MM.1S (cell line): ENCODE data around the gene DCPS.

Source experiments
- EZH2 ChIP-seq: fragments of 300-600 bp; sonication (generic); optimal IDR thresholded peaks from 2 replicates; pipeline ENCODE3; 2017; ENCODE audit warnings: low read depth, mild to moderate bottlenecking, antibody characterized with exemption, low read length, mixed read lengths
- EZH2phosphoT487 ChIP-seq: fragments of 300-600 bp; sonication (generic); IDR thresholded peaks from 2 replicates; pipeline ENCODE4 v1.6.1; 2018; ENCODE audit warnings: antibody characterized with exemption, low read length
- TF ChIP-seq, protein P1 (sequence below): fragments of 300-600 bp; sonication (generic); IDR thresholded peaks from 2 replicates; pipeline ENCODE4 v1.5.1; 2016; ENCODE audit warnings: antibody characterized with exemption, low read length, mixed read lengths

DNA sequence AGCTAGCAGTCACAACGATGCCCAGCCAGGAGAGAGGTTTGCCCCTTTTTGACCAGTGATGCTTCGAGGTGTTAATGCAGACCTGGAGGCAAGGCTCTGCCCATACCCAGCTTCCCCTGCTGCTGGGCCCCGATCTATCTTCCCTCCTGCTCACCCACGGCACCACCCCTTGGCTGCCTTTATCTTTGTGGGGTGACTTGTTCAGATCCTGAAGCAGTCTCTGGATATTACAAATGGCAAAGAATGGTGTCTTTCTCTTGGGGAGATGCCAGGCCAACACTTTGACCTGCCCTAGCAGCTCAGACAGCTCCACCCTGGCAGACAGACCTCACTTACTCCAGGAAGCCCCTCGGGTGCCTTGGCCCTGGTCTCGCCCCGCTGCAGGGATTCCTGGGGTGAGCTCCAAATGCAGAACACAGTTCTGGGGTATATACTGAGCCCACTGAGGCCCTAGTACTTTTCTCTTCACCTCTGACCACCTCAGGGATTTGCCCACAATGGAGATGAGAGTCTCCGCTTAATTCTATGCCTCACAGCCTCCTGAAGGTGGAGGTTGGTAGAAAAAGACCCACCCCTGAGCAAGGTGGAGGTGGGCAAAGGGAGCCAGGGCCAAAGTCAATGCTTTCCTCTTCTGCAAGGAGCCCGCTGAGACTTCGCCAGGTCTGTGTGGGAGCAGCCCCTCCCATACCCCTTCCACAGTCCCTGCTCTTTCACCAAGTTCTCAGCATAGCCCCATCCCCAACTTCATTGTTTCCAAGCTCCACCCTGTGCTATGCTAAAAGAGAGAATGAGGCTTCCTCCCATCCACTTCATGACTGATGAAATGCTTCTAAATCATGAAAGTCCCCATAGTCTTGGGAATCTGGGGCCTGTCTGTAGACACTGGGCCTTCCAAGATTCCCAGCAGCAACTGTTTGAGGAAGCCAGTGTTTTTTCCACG lies 40.6 kb downstream of the DCPS start:
- TF ChIP-seq, protein P1, sequence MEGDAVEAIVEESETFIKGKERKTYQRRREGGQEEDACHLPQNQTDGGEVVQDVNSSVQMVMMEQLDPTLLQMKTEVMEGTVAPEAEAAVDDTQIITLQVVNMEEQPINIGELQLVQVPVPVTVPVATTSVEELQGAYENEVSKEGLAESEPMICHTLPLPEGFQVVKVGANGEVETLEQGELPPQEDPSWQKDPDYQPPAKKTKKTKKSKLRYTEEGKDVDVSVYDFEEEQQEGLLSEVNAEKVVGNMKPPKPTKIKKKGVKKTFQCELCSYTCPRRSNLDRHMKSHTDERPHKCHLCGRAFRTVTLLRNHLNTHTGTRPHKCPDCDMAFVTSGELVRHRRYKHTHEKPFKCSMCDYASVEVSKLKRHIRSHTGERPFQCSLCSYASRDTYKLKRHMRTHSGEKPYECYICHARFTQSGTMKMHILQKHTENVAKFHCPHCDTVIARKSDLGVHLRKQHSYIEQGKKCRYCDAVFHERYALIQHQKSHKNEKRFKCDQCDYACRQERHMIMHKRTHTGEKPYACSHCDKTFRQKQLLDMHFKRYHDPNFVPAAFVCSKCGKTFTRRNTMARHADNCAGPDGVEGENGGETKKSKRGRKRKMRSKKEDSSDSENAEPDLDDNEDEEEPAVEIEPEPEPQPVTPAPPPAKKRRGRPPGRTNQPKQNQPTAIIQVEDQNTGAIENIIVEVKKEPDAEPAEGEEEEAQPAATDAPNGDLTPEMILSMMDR: no peak
- TF ChIP-seq EZH2phosphoT487 (no peak), EZH2 (no peak)
